Measurements from ENCODE around the gene PIK3R6. TPM values are rescaled to one million over a fixed set of nuclear protein-coding genes. Genes with fewer than 3 reads are reported as not detected.

The PIK3R6 gene
- total RNA-seq, 3 donors from 2014 or later (not counting 1 experiment from before 2014, with no cell fraction given) = 0.84 to 6.3 (median 1.4) TPM

DNA sequence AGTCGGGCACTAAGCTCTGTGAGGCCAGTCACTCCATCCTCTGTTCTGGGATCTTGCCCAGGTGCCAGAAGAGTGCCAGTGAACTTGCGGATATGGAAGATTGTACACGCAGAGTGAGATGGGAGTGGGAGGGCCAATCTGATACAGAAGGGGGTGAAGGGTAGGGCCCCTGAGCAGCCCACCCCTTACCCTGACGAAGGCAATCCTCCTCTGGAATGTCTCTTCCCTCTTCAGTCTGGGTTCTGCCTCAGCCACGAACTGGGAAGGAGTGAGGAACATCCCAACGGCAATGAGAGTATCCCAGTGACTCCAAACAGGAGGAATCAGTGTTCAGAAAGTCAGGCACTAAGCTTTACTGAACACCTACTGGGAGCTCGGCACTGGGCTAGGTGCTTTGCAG is 11.9 kb upstream of the PIK3R6 start:
- 95% methylated on average over 7 of the region's 7 CpGs for WGBS (ENCODE audit: insufficient coverage)
- TF ChIP-seq, protein P1, sequence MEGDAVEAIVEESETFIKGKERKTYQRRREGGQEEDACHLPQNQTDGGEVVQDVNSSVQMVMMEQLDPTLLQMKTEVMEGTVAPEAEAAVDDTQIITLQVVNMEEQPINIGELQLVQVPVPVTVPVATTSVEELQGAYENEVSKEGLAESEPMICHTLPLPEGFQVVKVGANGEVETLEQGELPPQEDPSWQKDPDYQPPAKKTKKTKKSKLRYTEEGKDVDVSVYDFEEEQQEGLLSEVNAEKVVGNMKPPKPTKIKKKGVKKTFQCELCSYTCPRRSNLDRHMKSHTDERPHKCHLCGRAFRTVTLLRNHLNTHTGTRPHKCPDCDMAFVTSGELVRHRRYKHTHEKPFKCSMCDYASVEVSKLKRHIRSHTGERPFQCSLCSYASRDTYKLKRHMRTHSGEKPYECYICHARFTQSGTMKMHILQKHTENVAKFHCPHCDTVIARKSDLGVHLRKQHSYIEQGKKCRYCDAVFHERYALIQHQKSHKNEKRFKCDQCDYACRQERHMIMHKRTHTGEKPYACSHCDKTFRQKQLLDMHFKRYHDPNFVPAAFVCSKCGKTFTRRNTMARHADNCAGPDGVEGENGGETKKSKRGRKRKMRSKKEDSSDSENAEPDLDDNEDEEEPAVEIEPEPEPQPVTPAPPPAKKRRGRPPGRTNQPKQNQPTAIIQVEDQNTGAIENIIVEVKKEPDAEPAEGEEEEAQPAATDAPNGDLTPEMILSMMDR (IDR thresholded peaks at IDR 0.05) = no peak
- intact Hi-C loops (cut with micrococcal nuclease) = no loop called here
- Histone ChIP-seq H3K4me3 (ENCODE audit: low read length) (no peak overlapping the region), H3K4me1 (ENCODE audit: control insufficient read depth, insufficient read depth, low read length) (no peaks in the 10 kb centered on the region), H3K9me3 (ENCODE audit: control insufficient read depth, insufficient read depth, low read length) (no peaks in the 10 kb centered on the region), H3K27me3 (ENCODE audit: control insufficient read depth, insufficient read depth, low read length) (no peaks in the 10 kb centered on the region), H3K36me3 (ENCODE audit: control insufficient read depth, insufficient read depth, low read length) (peaks cover 69% of the 10 kb centered on the region), H3K27ac (ENCODE audit: low read length) (no peak overlapping the region)
- Mint-ChIP-seq H3K36me3 (peaks cover 28% of the 10 kb centered on the region), H3K27me3 (ENCODE audit: low read depth in 2 of 2) (no peaks in the 10 kb centered on the region), H3K9me3 (no peaks in the 10 kb centered on the region), H3K4me3 (no peak overlapping the region), H3K27ac (peak overlapping the region in 1 of 2 donors; percentile 75), H3K4me1 (peaks cover 8 to 22% of the 10 kb centered on the region in 2 donors)
- ATAC-seq (no peak), DNase-seq (no peak)

DNA sequence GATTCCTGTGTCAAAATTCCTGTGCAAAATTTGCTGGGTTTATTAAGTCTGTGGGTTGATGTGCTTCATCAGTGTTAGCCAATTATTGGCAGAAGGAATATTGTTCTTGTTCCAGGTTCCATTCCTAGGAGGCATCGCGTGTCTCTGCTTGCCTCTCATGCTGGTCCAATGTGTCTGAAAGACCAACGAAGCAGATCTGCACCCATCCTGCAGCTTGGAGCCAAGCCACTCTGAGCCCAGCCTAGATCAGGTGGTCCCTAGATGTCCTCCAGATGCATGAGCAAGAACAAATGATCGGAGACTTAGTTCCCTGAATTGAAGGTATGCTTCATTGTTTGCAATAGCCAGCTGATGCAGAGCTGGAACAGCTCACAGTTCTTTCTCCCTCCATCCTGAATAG is 10.5 kb upstream of the PIK3R6 start:
- 95% methylated on average over 4 of the region's 4 CpGs for WGBS (ENCODE audit: insufficient coverage)
- DNase-seq (no peak), ATAC-seq (no peak)
- H3K36me3 Mint-ChIP-seq = peaks cover 19% of the 10 kb centered on the region
- H3K27ac Mint-ChIP-seq = peak overlapping the region; percentile 17 to 75
- H3K4me3 ChIP-seq (ENCODE audit: low read length) = no peak overlapping the region
- intact Hi-C loops (cut with micrococcal nuclease) = no loop called here
- H3K4me1 Mint-ChIP-seq = peaks cover 0 to 26% of the 10 kb centered on the region in 2 donors
- no peaks in the 10 kb centered on the region for H3K27me3 ChIP-seq (ENCODE audit: control insufficient read depth, insufficient read depth, low read length)
- H3K4me3 Mint-ChIP-seq = no peak overlapping the region
- H3K4me1 ChIP-seq (ENCODE audit: control insufficient read depth, insufficient read depth, low read length) = peaks cover 7% of the 10 kb centered on the region
- TF ChIP-seq, protein P1 (IDR thresholded peaks at IDR 0.05) = no peak
- H3K9me3 Mint-ChIP-seq = no peaks in the 10 kb centered on the region
- H3K27ac ChIP-seq (ENCODE audit: low read length) = no peak overlapping the region
- peaks cover 55% of the 10 kb centered on the region for H3K36me3 ChIP-seq (ENCODE audit: control insufficient read depth, insufficient read depth, low read length)
- no peaks in the 10 kb centered on the region for H3K9me3 ChIP-seq (ENCODE audit: control insufficient read depth, insufficient read depth, low read length)
- H3K27me3 Mint-ChIP-seq (ENCODE audit: low read depth in 2 of 2) = no peaks in the 10 kb centered on the region

DNA sequence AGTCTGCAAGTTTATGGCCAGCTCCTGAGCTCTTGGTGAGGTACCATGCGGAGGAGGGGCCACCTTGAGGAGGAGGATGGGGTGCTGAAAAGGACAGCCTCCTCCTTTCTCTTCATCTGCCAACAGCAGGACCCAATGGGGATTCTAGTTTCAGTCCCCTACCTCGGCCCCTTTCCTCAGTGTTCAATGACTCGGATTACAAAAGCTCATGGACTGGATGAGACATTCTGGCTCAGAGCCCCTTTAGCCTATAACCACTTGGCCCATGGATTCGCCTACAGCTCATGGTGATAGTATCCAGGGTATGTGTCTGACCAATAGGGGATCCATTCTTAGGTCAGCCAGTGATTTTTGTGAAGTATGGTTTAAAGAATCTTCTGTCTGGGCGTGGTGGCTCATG is 8.5 kb upstream of the PIK3R6 start:
- TF ChIP-seq, protein P1 (IDR thresholded peaks at IDR 0.05) = no peak
- WGBS (ENCODE audit: insufficient coverage) = 96% methylated on average over 5 of the region's 5 CpGs
- H3K27ac ChIP-seq (ENCODE audit: low read length) = no peak overlapping the region
- H3K36me3 ChIP-seq (ENCODE audit: control insufficient read depth, insufficient read depth, low read length) = peaks cover 36% of the 10 kb centered on the region
- Mint-ChIP-seq H3K36me3 (peaks cover 19% of the 10 kb centered on the region), H3K4me3 (no peak overlapping the region), H3K27ac (peak overlapping the region in 1 of 2 donors; percentile 75), H3K27me3 (ENCODE audit: low read depth in 2 of 2) (no peaks in the 10 kb centered on the region), H3K9me3 (no peaks in the 10 kb centered on the region), H3K4me1 (peaks cover 0 to 16% of the 10 kb centered on the region in 2 donors)
- H3K9me3 ChIP-seq (ENCODE audit: control insufficient read depth, insufficient read depth, low read length) = no peaks in the 10 kb centered on the region
- ATAC-seq = no peak
- no peak for DNase-seq
- H3K4me1 ChIP-seq (ENCODE audit: control insufficient read depth, insufficient read depth, low read length) = peaks cover 13% of the 10 kb centered on the region
- H3K27me3 ChIP-seq (ENCODE audit: control insufficient read depth, insufficient read depth, low read length) = no peaks in the 10 kb centered on the region
- intact Hi-C loops (cut with micrococcal nuclease) = no loop called here
- H3K4me3 ChIP-seq (ENCODE audit: low read length) = no peak overlapping the region

DNA sequence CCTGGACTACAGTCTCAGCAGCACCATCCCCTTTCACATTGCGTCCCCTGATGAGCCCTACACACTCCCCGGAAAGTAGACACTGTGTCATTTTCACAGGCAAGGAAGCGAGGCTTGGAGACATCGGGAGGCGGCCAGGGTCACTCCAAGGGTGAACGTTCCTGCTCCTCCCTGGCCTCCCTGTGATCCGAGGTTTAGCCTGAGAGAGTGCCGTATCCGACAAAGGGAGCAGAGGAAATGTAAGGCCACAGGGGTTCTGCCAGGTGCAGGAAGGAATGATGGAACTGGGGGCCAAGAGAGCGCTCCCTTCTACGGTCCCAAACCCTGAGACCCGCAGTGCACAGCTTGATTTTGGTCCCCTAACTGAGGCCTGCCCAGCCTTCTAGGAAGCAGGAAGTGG is 8.0 kb upstream of the PIK3R6 start:
- H3K27ac Mint-ChIP-seq = peak overlapping the region in 1 of 2 donors; percentile 63
- WGBS (ENCODE audit: insufficient coverage) = 96% methylated on average over 12 of the region's 12 CpGs
- no peak overlapping the region for H3K4me3 ChIP-seq (ENCODE audit: low read length)
- H3K36me3 ChIP-seq (ENCODE audit: control insufficient read depth, insufficient read depth, low read length) = peaks cover 30% of the 10 kb centered on the region
- intact Hi-C loops (cut with micrococcal nuclease) = no loop called here
- H3K27me3 ChIP-seq (ENCODE audit: control insufficient read depth, insufficient read depth, low read length) = no peaks in the 10 kb centered on the region
- no peaks in the 10 kb centered on the region for H3K9me3 Mint-ChIP-seq
- ATAC-seq (no peak), DNase-seq (no peak)
- TF ChIP-seq, protein P1 (IDR thresholded peaks at IDR 0.05) = no peak
- H3K9me3 ChIP-seq (ENCODE audit: control insufficient read depth, insufficient read depth, low read length) = no peaks in the 10 kb centered on the region
- H3K27me3 Mint-ChIP-seq (ENCODE audit: low read depth in 2 of 2) = no peaks in the 10 kb centered on the region
- H3K36me3 Mint-ChIP-seq = peaks cover 19% of the 10 kb centered on the region
- no peak overlapping the region for H3K27ac ChIP-seq (ENCODE audit: low read length)
- H3K4me3 Mint-ChIP-seq = no peak overlapping the region
- peaks cover 13% of the 10 kb centered on the region for H3K4me1 ChIP-seq (ENCODE audit: control insufficient read depth, insufficient read depth, low read length)
- H3K4me1 Mint-ChIP-seq = peaks cover 0 to 16% of the 10 kb centered on the region in 2 donors

Data from natural killer cell (primary cell).